ENCODE results near the gene CCDC51.

CCDC51 gene

DNA sequence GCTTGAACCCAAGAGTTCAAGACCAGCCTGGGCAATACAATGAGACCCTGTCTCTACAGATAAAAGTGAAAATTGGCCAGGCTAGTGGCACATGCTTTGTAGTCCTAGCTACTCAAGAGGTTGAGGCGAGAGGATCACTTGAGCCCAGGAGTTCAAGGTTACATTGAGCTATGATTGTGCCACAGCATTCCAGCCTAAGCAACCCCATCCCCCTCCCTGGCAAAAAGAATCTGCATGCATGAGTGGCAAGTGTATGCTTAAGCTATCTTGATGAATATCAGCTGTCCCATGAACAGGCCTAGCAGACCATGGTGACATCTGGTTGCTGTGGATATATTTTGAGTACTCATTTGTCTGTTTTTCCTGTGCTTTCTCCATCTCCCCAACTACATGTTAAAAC is 11.4 kb upstream of the CCDC51 start:
- CTCF ChIA-PET, result interaction anchor here (1.2 to 9.9 kb wide), 3 partner anchors 13 to 98 kb away, joined by 3 to 161 read pairs (median 14); a partner anchor contains a TSS
- POLR2A ChIA-PET, result no interaction called here
- TF ChIP-seq CTCF (IDR thresholded peaks at IDR 0.05; ENCODE audit: insufficient read depth, low read length, missing control alignments), result no peak
- DNase-seq (ENCODE audit: low read depth, low spot score), result no peak
- H3K4me3 ChIP-seq (ENCODE audit: low read depth, low read length), result no peak overlapping the region

- POLR2A ChIA-PET, result interaction anchor here (0.7 to 1.3 kb wide), 7 partner anchors 9 to 35 kb away, joined by 3 to 7 read pairs (median 3); no protein-coding TSS in a partner anchor
- TF ChIP-seq CTCF (IDR thresholded peaks at IDR 0.05; ENCODE audit: insufficient read depth, low read length, missing control alignments), result no peak
- DNase-seq (ENCODE audit: low read depth, low spot score), result no peak
- CTCF ChIA-PET, result interaction anchor here (1.0 to 9.9 kb wide), 4 partner anchors 12 to 102 kb away, joined by 3 to 161 read pairs (median 16); no protein-coding TSS in a partner anchor
- H3K4me3 ChIP-seq (ENCODE audit: low read depth, low read length), result peak within 1 kb of the TSS; percentile 97
Observed at GRCh38 chr3:48446425-48447193, 6.7 kb upstream of the CCDC51 start, which contains the start of gene ATRIP. ATRIP (plus strand) TSS chr3:48446737; CDS start chr3:48446846, 109 bp downstream.

- ChIA-PET POLR2A (interaction anchor here (0.5 to 1.3 kb wide), 7 partner anchors 9 to 292 kb away, joined by 3 to 7 read pairs (median 3); no protein-coding TSS in a partner anchor), CTCF (interaction anchor here (1.0 to 9.9 kb wide), 4 partner anchors 11 to 103 kb away, joined by 3 to 161 read pairs (median 16); no protein-coding TSS in a partner anchor)
- peak overlapping the region; percentile 97 for H3K4me3 ChIP-seq (ENCODE audit: low read depth, low read length)
- TF ChIP-seq CTCF (IDR thresholded peaks at IDR 0.05; ENCODE audit: insufficient read depth, low read length, missing control alignments), result no peak
- DNase-seq (ENCODE audit: low read depth, low spot score), result no peak
Observed at GRCh38 chr3:48446043-48446424, 6.1 kb upstream of the CCDC51 start.

GRCh38 chr3:48445277-48445882 is 5.5 kb upstream of the CCDC51 start:
- POLR2A ChIA-PET, result interaction anchor here (0.5 to 1.3 kb wide), 3 partner anchors 10 to 292 kb away, joined by 3 to 4 read pairs (median 3); no protein-coding TSS in a partner anchor
- TF ChIP-seq CTCF (IDR thresholded peaks at IDR 0.05; ENCODE audit: insufficient read depth, low read length, missing control alignments), result no peak
- CTCF ChIA-PET, result interaction anchor here (1.8 to 9.9 kb wide), 3 partner anchors 11 to 103 kb away, joined by 4 to 161 read pairs (median 28); no protein-coding TSS in a partner anchor
- no peak for DNase-seq (ENCODE audit: low read depth, low spot score)
- peak overlapping the region; percentile 97 for H3K4me3 ChIP-seq (ENCODE audit: low read depth, low read length)

DNA sequence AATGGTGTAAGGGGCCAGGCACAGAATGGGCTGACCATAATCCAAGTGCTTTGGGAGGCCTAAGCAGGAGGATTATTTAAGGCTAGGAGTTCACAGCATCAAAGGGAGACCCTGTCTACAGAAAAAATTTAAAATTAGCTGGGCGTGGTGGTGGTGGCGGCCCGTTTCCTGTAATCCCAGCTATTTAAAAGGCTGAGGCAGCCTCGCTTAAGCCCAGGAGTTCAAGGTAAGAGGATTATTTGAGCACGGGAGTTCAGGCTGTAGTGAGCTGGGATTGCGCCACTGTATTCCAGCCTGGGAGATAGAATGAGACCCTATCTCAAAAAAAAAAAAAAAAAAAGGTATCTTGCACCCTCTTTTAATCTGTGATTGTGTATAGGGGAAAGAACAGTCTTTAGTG is 2.0 kb upstream of the CCDC51 start:
- POLR2A ChIA-PET, result no interaction called here
- CTCF ChIA-PET, result interaction anchor here (1.1 to 17.0 kb wide), 2 partner anchors 41 to 170 kb away, joined by 3 to 948 read pairs; no protein-coding TSS in a partner anchor
- no peak for DNase-seq (ENCODE audit: low read depth, low spot score)
- no peak for TF ChIP-seq CTCF (IDR thresholded peaks at IDR 0.05; ENCODE audit: insufficient read depth, low read length, missing control alignments)
- H3K4me3 ChIP-seq (ENCODE audit: low read depth, low read length), result peak overlapping the region; percentile 13; the same call in 1 of the 2 replicates

- H3K4me3 ChIP-seq (ENCODE audit: low read depth, low read length), result peak overlapping the region; percentile 98
- ChIA-PET POLR2A (no interaction called here), CTCF (interaction anchor here (1.2 to 17.0 kb wide), 11 partner anchors 10 to 252 kb away, joined by 3 to 948 read pairs (median 7); partner anchors contain the start of gene SLC26A6)
- no peak for DNase-seq (ENCODE audit: low read depth, low spot score)
- TF ChIP-seq CTCF (IDR thresholded peaks at IDR 0.05; ENCODE audit: insufficient read depth, low read length, missing control alignments), result no peak
Observed at GRCh38 chr3:48440590-48440958, 655 bp upstream of the CCDC51 start.
